OCI-LY7 (cell line): ENCODE data around the gene MYO16. TPM values are rescaled to one million over a fixed set of nuclear protein-coding genes. Genes with fewer than 3 reads are reported as not detected.

Experiments used
- BruUV-seq: library from RNA; stranded (reverse); fragments of 400-500 nt; replicated peaks from 2 replicates; lab custom pipeline; 2021; lab: Mats Ljungman, UMichigan
- CTCF ChIA-PET: fragments of 300-600 bp; sonication (Branson Sonifier 250); formaldehyde crosslinking; loops from one replicate; lab custom pipeline; 2022; ENCODE audit warnings: antibody characterized with exemption; ENCODE audit not compliant: unreplicated experiment; lab: Charles Lee
- POLR2A ChIA-PET: fragments of 300-600 bp; sonication (Branson Sonifier 250); formaldehyde crosslinking; loops from one replicate; lab custom pipeline; 2022; ENCODE audit warnings: antibody characterized with exemption; lab: Charles Lee
- DNase-seq: peaks from one replicate; pipeline ENCODE4 v3.0.0-alpha.2; 2015; ENCODE audit warnings: low spot score
- H2AFZ ChIP-seq: fragments of 200-600 bp; sonication (generic), shearing (Covaris generic); 2 replicates; pipeline ENCODE4 v1.6.1; 2014; ENCODE audit warnings: mild to moderate bottlenecking, antibody characterized with exemption, low read length, moderate library complexity
- H3K27ac ChIP-seq: fragments of 200-600 bp; sonication (generic); 2 replicates; pipeline ENCODE4 v1.5.1; 2014; ENCODE audit warnings: mixed run types, low read depth, mild to moderate bottlenecking, moderate library complexity, low read length, inconsistent platforms; ENCODE audit not compliant: poor library complexity, severe bottlenecking
- H3K36me3 ChIP-seq: fragments of 200-600 bp; sonication (generic); 2 replicates; pipeline ENCODE4 v1.6.1; 2014; ENCODE audit warnings: mild to moderate bottlenecking, antibody characterized with exemption, low read length, moderate library complexity, mixed read lengths; ENCODE audit not compliant: insufficient read depth
- H3K4me1 ChIP-seq: fragments of 200-600 bp; sonication (generic); 2 replicates; pipeline ENCODE4 v1.5.1; 2014; ENCODE audit warnings: mild to moderate bottlenecking, low read length; ENCODE audit not compliant: insufficient read depth, poor library complexity, severe bottlenecking
- H3K4me2 ChIP-seq: fragments of 200-600 bp; sonication (generic); 2 replicates; pipeline ENCODE4 v1.6.1; 2014; ENCODE audit warnings: mild to moderate bottlenecking, low read length
- H3K4me3 ChIP-seq: fragments of 200-600 bp; sonication (generic); 2 replicates; pipeline ENCODE4 v1.5.1; 2014; ENCODE audit warnings: mild to moderate bottlenecking, low read depth, low read length; ENCODE audit not compliant: poor library complexity, severe bottlenecking
- H3K79me2 ChIP-seq: fragments of 200-600 bp; sonication (generic); 2 replicates; pipeline ENCODE4 v1.6.1; 2016; ENCODE audit warnings: low read depth, mild to moderate bottlenecking, low read length, moderate library complexity, mixed read lengths; ENCODE audit not compliant: insufficient read depth
- H3K9me2 ChIP-seq: fragments of 200-600 bp; sonication (generic); 2 replicates; pipeline ENCODE4 v1.6.1; 2016; ENCODE audit warnings: mild to moderate bottlenecking, low read length, mixed read lengths; ENCODE audit not compliant: insufficient read depth
- H3K9me3 ChIP-seq: fragments of 200-600 bp; sonication (generic); 2 replicates; pipeline ENCODE4 v1.6.1; 2014; ENCODE audit warnings: mild to moderate bottlenecking, mixed run types, low read length, mixed read lengths
- H4K20me1 ChIP-seq: fragments of 200-600 bp; sonication (generic); 2 replicates; pipeline ENCODE4 v1.6.1; 2014; ENCODE audit warnings: mild to moderate bottlenecking, antibody characterized with exemption, low read length, moderate library complexity, mixed read lengths; ENCODE audit not compliant: insufficient read depth
- EZH2phosphoT487 ChIP-seq: fragments of 200-600 bp; sonication (generic); IDR thresholded peaks from 2 replicates; pipeline ENCODE4 v1.6.1; 2018; ENCODE audit warnings: low read depth, borderline replicate concordance, mild to moderate bottlenecking, mixed run types, antibody characterized with exemption, low read length, moderate library complexity, mixed read lengths
- intact Hi-C: fragments of 100-400 bp; cut with micrococcal nuclease; formaldehyde crosslinking; loops from one replicate; pipeline ENCODE4 v1.10.0; 2022; ENCODE audit not compliant: unreplicated experiment
- total RNA-seq, 2 experiments: library from RNA; depleted of rRNA in 1 of 2; stranded (reverse); fragments of >200 nt in 1 of 2; shearing (Covaris generic) in 1 of 2; gene quantifications; 2 replicates each; pipeline ENCODE4 v1.2.3, GENCODE V29; 2014 to 2022
- TF ChIP-seq, protein P1 (sequence below): fragments of 200-600 bp; sonication (generic); conservative IDR thresholded peaks from 2 replicates; pipeline ENCODE4 v1.5.1; 2014; ENCODE audit warnings: mild to moderate bottlenecking, antibody characterized with exemption, low read length, moderate library complexity, mixed read lengths

MYO16 gene
- total RNA-seq, 2 experiments from 2014 or later = 0.06 TPM; not detected in 1

DNA sequence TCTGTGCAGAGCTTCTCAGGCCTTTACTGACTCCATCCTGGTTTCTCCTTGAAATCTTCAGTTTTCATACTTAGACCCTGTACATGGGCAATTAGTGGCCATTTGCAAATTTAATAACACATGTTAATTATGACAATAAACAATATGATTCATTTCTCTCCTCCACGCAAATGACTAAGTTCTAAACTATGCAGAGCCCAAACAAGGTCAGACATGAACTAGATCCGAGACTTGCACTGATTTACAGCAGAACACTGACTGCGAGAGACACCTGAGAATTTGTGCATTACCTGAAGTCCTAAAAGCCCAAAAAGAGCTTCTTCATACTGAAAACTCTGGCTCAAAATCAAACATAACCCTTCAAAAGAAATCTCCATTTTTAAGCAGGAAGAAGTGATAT is 521.8 kb downstream of the MYO16 start:
- Histone ChIP-seq H3K36me3 (no peaks in the 10 kb centered on the region), H4K20me1 (no peaks in the 10 kb centered on the region), H3K79me2 (no peaks in the 10 kb centered on the region), H3K4me2 (no peak overlapping the region), H3K27ac (no peak overlapping the region), H3K9me3 (no peaks in the 10 kb centered on the region), H3K9me2 (no peaks in the 10 kb centered on the region), H3K4me3 (no peak overlapping the region), H2AFZ (no peak overlapping the region), H3K4me1 (peaks cover 5% of the 10 kb centered on the region)
- TF ChIP-seq, protein P1, sequence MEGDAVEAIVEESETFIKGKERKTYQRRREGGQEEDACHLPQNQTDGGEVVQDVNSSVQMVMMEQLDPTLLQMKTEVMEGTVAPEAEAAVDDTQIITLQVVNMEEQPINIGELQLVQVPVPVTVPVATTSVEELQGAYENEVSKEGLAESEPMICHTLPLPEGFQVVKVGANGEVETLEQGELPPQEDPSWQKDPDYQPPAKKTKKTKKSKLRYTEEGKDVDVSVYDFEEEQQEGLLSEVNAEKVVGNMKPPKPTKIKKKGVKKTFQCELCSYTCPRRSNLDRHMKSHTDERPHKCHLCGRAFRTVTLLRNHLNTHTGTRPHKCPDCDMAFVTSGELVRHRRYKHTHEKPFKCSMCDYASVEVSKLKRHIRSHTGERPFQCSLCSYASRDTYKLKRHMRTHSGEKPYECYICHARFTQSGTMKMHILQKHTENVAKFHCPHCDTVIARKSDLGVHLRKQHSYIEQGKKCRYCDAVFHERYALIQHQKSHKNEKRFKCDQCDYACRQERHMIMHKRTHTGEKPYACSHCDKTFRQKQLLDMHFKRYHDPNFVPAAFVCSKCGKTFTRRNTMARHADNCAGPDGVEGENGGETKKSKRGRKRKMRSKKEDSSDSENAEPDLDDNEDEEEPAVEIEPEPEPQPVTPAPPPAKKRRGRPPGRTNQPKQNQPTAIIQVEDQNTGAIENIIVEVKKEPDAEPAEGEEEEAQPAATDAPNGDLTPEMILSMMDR = no peak
- no peak for TF ChIP-seq EZH2phosphoT487
- CTCF ChIA-PET = no interaction called here
- no peak for DNase-seq
- no TSS peak for BruUV-seq
- POLR2A ChIA-PET = interaction anchor here (0.6 kb wide), 1 partner anchor 529 kb away, joined by 3 read pairs; no protein-coding TSS in a partner anchor
- intact Hi-C loops = no loop called here

DNA sequence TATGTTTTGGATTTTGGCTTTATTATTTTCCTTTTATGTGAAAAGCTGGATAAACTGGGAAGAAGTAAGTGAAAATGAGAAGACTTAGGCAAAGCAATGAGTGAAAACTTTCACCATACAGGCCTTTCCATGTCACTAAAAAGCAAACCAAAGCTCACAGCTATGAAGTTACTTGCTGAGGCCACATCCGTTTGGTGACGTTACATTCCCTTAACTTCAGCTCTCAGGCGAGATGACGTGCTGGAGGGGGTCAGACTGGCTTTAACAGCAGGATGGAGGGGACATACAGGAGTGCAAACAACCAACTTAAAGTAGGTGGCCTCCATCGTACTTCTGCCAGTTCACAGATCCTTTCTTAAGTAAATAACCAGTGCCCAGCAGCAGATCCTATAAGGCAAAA is 522.3 kb downstream of the MYO16 start:
- Histone ChIP-seq H3K9me2 (no peaks in the 10 kb centered on the region), H2AFZ (no peak overlapping the region), H4K20me1 (no peaks in the 10 kb centered on the region), H3K27ac (no peak overlapping the region), H3K4me3 (no peak overlapping the region), H3K4me2 (no peak overlapping the region), H3K4me1 (peaks cover 8% of the 10 kb centered on the region), H3K79me2 (no peaks in the 10 kb centered on the region), H3K36me3 (no peaks in the 10 kb centered on the region), H3K9me3 (no peaks in the 10 kb centered on the region)
- intact Hi-C loops = no loop called here
- TF ChIP-seq EZH2phosphoT487 = no peak
- TF ChIP-seq, protein P1 = no peak
- no TSS peak for BruUV-seq
- CTCF ChIA-PET = no interaction called here
- DNase-seq = no peak
- POLR2A ChIA-PET = no interaction called here

DNA sequence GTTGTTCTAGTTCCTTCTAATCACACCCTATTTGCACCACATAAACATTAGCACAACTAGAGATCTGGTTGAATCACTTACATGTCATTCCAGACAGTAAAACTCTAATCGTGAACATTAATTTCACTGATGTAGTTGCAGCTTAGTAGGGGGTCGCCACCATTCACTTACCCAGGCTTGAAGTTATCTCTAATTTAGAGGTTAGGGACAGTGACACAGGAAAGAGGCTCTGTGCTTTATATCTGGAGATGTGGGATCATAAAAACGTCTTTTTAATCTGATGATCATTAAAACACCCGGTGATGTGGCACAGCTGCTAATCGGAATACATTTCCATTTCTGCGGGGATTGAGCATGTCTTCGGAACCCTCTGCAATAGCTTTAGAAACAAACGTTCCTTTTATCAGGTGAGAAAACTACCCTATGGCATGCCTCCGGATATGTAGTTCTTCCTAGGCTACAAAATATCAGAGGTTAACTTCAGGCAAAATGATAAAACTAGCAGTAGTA is 523.0 kb downstream of the MYO16 start:
- ChIA-PET POLR2A (no interaction called here), CTCF (no interaction called here)
- H3K9me2 ChIP-seq = no peaks in the 10 kb centered on the region
- H3K9me3 ChIP-seq = no peaks in the 10 kb centered on the region
- DNase-seq = no peak
- H3K4me3 ChIP-seq = no peak overlapping the region
- TF ChIP-seq, protein P1 = no peak
- TF ChIP-seq EZH2phosphoT487 = no peak
- no peaks in the 10 kb centered on the region for H3K36me3 ChIP-seq
- no peaks in the 10 kb centered on the region for H3K79me2 ChIP-seq
- BruUV-seq = no TSS peak
- H2AFZ ChIP-seq = no peak overlapping the region
- intact Hi-C loops = no loop called here
- peaks cover 10% of the 10 kb centered on the region for H3K4me1 ChIP-seq
- H3K27ac ChIP-seq = no peak overlapping the region
- no peaks in the 10 kb centered on the region for H4K20me1 ChIP-seq
- no peak overlapping the region for H3K4me2 ChIP-seq
